Mucosa of gallbladder (tissue), 1 donor: ENCODE data around the gene C12orf60. TPM values are rescaled to one million over a fixed set of nuclear protein-coding genes. Genes with fewer than 3 reads are reported as not detected.
"Not testable (repeated sequence)": the region's sequence is repeated elsewhere in the genome, so short reads cannot be mapped to it uniquely, and the experiment has no call there.

Source experiments
- DNase-seq: peaks from one replicate; pipeline ENCODE4 v3.0.0-alpha.2; 2020; ENCODE audit warnings: low spot score
- total RNA-seq: library from RNA; stranded (reverse); gene quantifications from one replicate; pipeline ENCODE4 v1.2.1, GENCODE V29; 2021
- donor health status: DM: no; HTN: no; CAD: no.

C12orf60 gene
- total RNA-seq = 0.43 TPM

DNA sequence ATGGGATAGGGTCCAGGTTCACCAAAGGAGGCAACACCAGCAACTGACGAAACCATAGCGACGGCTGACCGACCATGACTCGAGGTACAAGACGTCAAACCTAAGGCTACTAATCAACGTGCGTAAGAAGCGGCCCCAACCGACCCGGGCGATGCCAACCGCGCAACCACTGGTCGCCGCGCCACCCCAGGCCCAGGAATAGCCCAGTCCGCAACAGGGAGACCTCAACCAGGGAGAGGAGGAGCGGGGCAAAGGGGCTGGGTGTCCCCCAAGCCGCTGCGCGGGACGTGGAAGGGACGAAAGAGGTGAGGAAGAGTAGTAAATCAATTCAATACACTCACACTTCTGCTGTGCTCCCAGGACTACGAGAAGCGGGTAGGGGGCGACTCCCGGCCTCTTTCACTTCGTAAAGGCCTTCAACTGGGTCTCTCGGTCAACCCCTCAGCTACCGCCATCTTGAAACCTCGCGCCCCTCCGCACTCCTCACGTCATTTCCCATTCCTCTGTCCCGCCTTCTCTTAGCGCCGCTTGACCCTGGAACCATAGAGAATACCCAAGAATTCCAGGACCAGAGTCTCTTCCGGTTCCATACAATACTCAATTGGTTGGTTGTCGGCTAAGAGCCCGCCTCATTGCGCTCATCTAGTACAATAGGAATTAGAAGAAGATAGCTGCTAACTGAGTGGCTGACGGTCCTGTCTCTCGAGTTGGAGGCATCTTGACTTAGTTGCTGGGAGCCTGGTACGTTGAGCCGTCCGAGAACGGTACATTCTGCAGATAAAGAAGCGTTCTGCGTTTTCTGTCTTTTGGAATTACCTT, at the start of gene C12orf60, which contains the start of gene WBP11:
TSS of gene C12orf60 (plus strand) at position 660 of the 819 bp plus-strand sequence. CDS start 19,266 bp downstream, outside the sequence.
TSS of gene WBP11 (minus strand) at position 468 of the 819 bp plus-strand sequence. CDS start 2,095 bp downstream, outside the sequence.
- DNase-seq = peak; percentile 97

- no peak for DNase-seq
Observed at GRCh38 chr12:14756334-14757143, 46.9 kb upstream of the C12orf60 start.

- DNase-seq = not testable (repeated sequence)
Observed at GRCh38 chr12:14759711-14760280, 43.7 kb upstream of the C12orf60 start.

DNA sequence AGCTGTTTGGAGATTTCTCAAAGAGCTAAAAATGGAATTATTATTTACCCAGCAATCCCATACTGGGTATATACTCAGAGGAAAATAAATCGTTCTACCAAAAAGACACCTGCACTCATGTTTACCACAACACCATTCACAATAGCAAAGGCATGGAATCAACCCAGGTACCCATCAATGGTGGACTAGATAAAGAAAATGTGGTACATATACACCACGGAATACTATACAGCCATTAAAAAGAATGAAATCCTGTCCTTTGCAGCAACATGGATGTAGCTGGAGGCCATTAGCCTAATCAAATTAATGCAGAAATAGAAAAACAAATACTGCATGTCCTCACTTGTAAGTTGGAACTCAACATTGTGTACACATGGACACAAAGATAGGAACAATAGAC, 38.1 kb upstream of the C12orf60 start:
- no peak for DNase-seq

- DNase-seq = not testable (repeated sequence)
Observed at GRCh38 chr12:14766020-14766419, 37.5 kb upstream of the C12orf60 start.

GRCh38 chr12:14766649-14767215, 36.7 kb upstream of the C12orf60 start:
- no peak for DNase-seq

- no peak for DNase-seq
Observed at GRCh38 chr12:14767617-14768016, 35.9 kb upstream of the C12orf60 start.

- DNase-seq = no peak
Observed at GRCh38 chr12:14768823-14769405, 34.6 kb upstream of the C12orf60 start.

GRCh38 chr12:14769466-14769968, 34.0 kb upstream of the C12orf60 start:
- DNase-seq = peak; percentile 25

- peak; percentile 83 for DNase-seq
Observed at GRCh38 chr12:14769969-14770495, 33.4 kb upstream of the C12orf60 start.

GRCh38 chr12:14770496-14771461, 32.7 kb upstream of the C12orf60 start:
- peak; percentile 98 for DNase-seq

DNA sequence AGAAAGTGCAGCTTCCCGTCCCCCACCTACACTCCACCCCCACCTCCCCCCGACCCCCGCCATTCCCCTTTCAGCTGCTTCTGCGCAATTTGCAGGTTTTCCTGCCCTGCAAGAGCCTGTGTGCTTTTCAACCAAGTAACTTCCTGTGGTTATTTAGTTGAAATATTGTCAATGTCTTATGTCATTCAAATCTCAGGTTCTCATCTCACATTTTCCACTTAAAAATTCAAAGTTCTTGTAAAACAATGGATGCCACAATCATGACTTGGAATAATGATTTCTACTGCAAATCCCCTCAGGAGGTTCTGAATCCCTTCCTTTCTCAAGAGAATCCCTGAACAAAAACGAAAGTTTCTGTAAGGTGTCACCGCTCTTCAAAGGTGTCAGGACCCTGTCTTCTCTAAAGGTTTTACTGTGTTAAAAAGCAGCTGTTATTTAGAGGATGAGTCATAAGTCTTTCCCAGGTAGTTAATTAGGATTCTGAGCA, 31.8 kb upstream of the C12orf60 start:
- no peak for DNase-seq

GRCh38 chr12:14772946-14773345, 30.5 kb upstream of the C12orf60 start:
- DNase-seq = no peak

DNA sequence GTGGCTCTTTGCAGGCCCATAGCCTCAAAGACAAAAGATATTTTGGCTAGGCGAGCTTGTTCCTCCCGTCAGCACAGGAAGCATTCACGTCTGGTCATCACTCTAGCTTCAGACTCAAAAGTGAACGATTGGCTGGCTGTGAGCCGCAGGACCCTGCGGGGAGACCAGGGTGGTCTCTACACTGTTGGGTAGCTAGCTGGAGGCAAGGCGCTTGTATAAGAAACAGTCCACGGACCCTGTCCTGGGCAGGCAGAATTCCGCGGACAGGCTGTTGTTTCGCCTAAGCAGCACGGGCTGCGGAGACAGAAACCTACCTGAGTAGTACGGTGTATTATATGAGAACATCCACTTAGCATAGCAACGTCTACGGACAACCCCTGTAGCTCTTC, 29.8 kb upstream of the C12orf60 start:
- no peak for DNase-seq

- peak; percentile 97 for DNase-seq
Observed at GRCh38 chr12:14774074-14774905, 29.2 kb upstream of the C12orf60 start.

GRCh38 chr12:14774906-14775635, 28.4 kb upstream of the C12orf60 start:
- DNase-seq = peak; percentile 35

GRCh38 chr12:14775636-14775980, 27.9 kb upstream of the C12orf60 start:
- no peak for DNase-seq
